ENCODE data around the gene GFOD2. TPM values are rescaled to one million over a fixed set of nuclear protein-coding genes. Genes with fewer than 3 reads are reported as not detected.

Gene GFOD2
- total RNA-seq, 1 donor from 2014 or later = 12.5 TPM

- peaks cover 40 to 54% (median 44%) of the 10 kb centered on the region in 3 donors for H3K4me1 ChIP-seq (ENCODE audit: control insufficient read depth in 3 of 3, insufficient read depth in 3 of 3, low read length in 3 of 3)
- no peak overlapping the region for H3K9ac ChIP-seq (ENCODE audit: low read depth in 1 of 3, low read length in 3 of 3)
- no peaks in the 10 kb centered on the region for H3K9me3 ChIP-seq (ENCODE audit: control insufficient read depth in 3 of 3, low read length in 3 of 3)
- H3K27me3 ChIP-seq (ENCODE audit: control insufficient read depth in 3 of 3, insufficient read depth in 3 of 3, low read length in 3 of 3) = no peaks in the 10 kb centered on the region
- no peak overlapping the region for H3K27ac ChIP-seq (ENCODE audit: low read depth, low read length)
- H3K4me3 ChIP-seq (ENCODE audit: low read length in 3 of 3) = no peak overlapping the region
- H3K36me3 ChIP-seq (ENCODE audit: control insufficient read depth in 3 of 3, insufficient read depth in 3 of 3, low read length in 3 of 3) = peaks cover 7 to 9% (median 8%) of the 10 kb centered on the region in 3 donors
These were observed 55.8 kb downstream of the GFOD2 start for GRCh38 chr16:67663151-67663876.

- H3K4me1 ChIP-seq (ENCODE audit: control insufficient read depth in 3 of 3, insufficient read depth in 3 of 3, low read length in 3 of 3) = peaks cover 34 to 47% (median 38%) of the 10 kb centered on the region in 3 donors
- no peak overlapping the region for H3K4me3 ChIP-seq (ENCODE audit: low read length in 3 of 3)
- H3K27me3 ChIP-seq (ENCODE audit: control insufficient read depth in 3 of 3, insufficient read depth in 3 of 3, low read length in 3 of 3) = no peaks in the 10 kb centered on the region
- no peak overlapping the region for H3K9ac ChIP-seq (ENCODE audit: low read depth in 1 of 3, low read length in 3 of 3)
- H3K9me3 ChIP-seq (ENCODE audit: control insufficient read depth in 3 of 3, low read length in 3 of 3) = no peaks in the 10 kb centered on the region
- no peak overlapping the region for H3K27ac ChIP-seq (ENCODE audit: low read depth, low read length)
- H3K36me3 ChIP-seq (ENCODE audit: control insufficient read depth in 3 of 3, insufficient read depth in 3 of 3, low read length in 3 of 3) = peaks cover 12 to 15% (median 14%) of the 10 kb centered on the region in 3 donors
These were observed 56.5 kb downstream of the GFOD2 start for GRCh38 chr16:67662653-67663010.

- Histone ChIP-seq H3K27ac (ENCODE audit: low read depth, low read length) (no peak overlapping the region), H3K4me1 (ENCODE audit: control insufficient read depth in 3 of 3, insufficient read depth in 3 of 3, low read length in 3 of 3) (peaks cover 28 to 42% (median 32%) of the 10 kb centered on the region in 3 donors), H3K27me3 (ENCODE audit: control insufficient read depth in 3 of 3, insufficient read depth in 3 of 3, low read length in 3 of 3) (no peaks in the 10 kb centered on the region), H3K36me3 (ENCODE audit: control insufficient read depth in 3 of 3, insufficient read depth in 3 of 3, low read length in 3 of 3) (peaks cover 15 to 17% (median 17%) of the 10 kb centered on the region in 3 donors), H3K9me3 (ENCODE audit: control insufficient read depth in 3 of 3, low read length in 3 of 3) (no peaks in the 10 kb centered on the region), H3K9ac (ENCODE audit: low read depth in 1 of 3, low read length in 3 of 3) (peak overlapping the region in 1 of 3 donors; percentile 72), H3K4me3 (ENCODE audit: low read length in 3 of 3) (no peak overlapping the region)
These were observed 57.0 kb downstream of the GFOD2 start for GRCh38 chr16:67661886-67662652.

- Histone ChIP-seq H3K9ac (ENCODE audit: low read depth in 1 of 3, low read length in 3 of 3) (peak overlapping the region in 2 of 3 donors; percentile 27 to 72), H3K9me3 (ENCODE audit: control insufficient read depth in 3 of 3, low read length in 3 of 3) (no peaks in the 10 kb centered on the region), H3K36me3 (ENCODE audit: control insufficient read depth in 3 of 3, insufficient read depth in 3 of 3, low read length in 3 of 3) (peaks cover 15 to 17% (median 17%) of the 10 kb centered on the region in 3 donors), H3K4me3 (ENCODE audit: low read length in 3 of 3) (peak overlapping the region; percentile 69 to 99 (median 99)), H3K4me1 (ENCODE audit: control insufficient read depth in 3 of 3, insufficient read depth in 3 of 3, low read length in 3 of 3) (peaks cover 25 to 37% (median 29%) of the 10 kb centered on the region in 3 donors), H3K27ac (ENCODE audit: low read depth, low read length) (peak overlapping the region; percentile 20), H3K27me3 (ENCODE audit: control insufficient read depth in 3 of 3, insufficient read depth in 3 of 3, low read length in 3 of 3) (no peaks in the 10 kb centered on the region)
These were observed 57.9 kb downstream of the GFOD2 start for GRCh38 chr16:67661101-67661761.

- peak within 1 kb of the TSS; percentile 85 to 87 (median 86) for H3K9ac ChIP-seq (ENCODE audit: low read depth in 1 of 3, low read length in 3 of 3)
- peak within 1 kb of the TSS; percentile 91 for H3K27ac ChIP-seq (ENCODE audit: low read depth, low read length)
- peaks cover 15 to 17% (median 17%) of the 10 kb centered on the region in 3 donors for H3K36me3 ChIP-seq (ENCODE audit: control insufficient read depth in 3 of 3, insufficient read depth in 3 of 3, low read length in 3 of 3)
- H3K4me1 ChIP-seq (ENCODE audit: control insufficient read depth in 3 of 3, insufficient read depth in 3 of 3, low read length in 3 of 3) = peaks cover 22 to 31% (median 24%) of the 10 kb centered on the region in 3 donors
- no peaks in the 10 kb centered on the region for H3K9me3 ChIP-seq (ENCODE audit: control insufficient read depth in 3 of 3, low read length in 3 of 3)
- peaks cover 0 to 6% (median 2%) of the 10 kb centered on the region in 3 donors for H3K27me3 ChIP-seq (ENCODE audit: control insufficient read depth in 3 of 3, insufficient read depth in 3 of 3, low read length in 3 of 3)
- peak within 1 kb of the TSS; percentile 99 for H3K4me3 ChIP-seq (ENCODE audit: low read length in 3 of 3)
These were observed 58.5 kb downstream of the GFOD2 start, which contains the start of gene PARD6A for GRCh38 chr16:67660564-67661028. Gene PARD6A (plus strand): TSS chr16:67660960. CDS start chr16:67661039, 79 bp downstream.

- H3K27me3 ChIP-seq (ENCODE audit: control insufficient read depth in 3 of 3, insufficient read depth in 3 of 3, low read length in 3 of 3) = peaks cover under 1 to 13% (median 8%) of the 10 kb centered on the region in 3 donors
- H3K9ac ChIP-seq (ENCODE audit: low read depth in 1 of 3, low read length in 3 of 3) = peak within 1 kb of the TSS; percentile 85 to 87 (median 86)
- peaks cover 22 to 29% (median 24%) of the 10 kb centered on the region in 3 donors for H3K4me1 ChIP-seq (ENCODE audit: control insufficient read depth in 3 of 3, insufficient read depth in 3 of 3, low read length in 3 of 3)
- H3K27ac ChIP-seq (ENCODE audit: low read depth, low read length) = peak within 1 kb of the TSS; percentile 91
- H3K4me3 ChIP-seq (ENCODE audit: low read length in 3 of 3) = peak within 1 kb of the TSS; percentile 99
- peaks cover 15 to 17% (median 17%) of the 10 kb centered on the region in 3 donors for H3K36me3 ChIP-seq (ENCODE audit: control insufficient read depth in 3 of 3, insufficient read depth in 3 of 3, low read length in 3 of 3)
- H3K9me3 ChIP-seq (ENCODE audit: control insufficient read depth in 3 of 3, low read length in 3 of 3) = no peaks in the 10 kb centered on the region
These were observed 59.2 kb downstream of the GFOD2 start, which contains the start of gene ACD for GRCh38 chr16:67659675-67660563. Gene ACD (minus strand): TSS chr16:67660260. CDS start chr16:67660220, 40 bp downstream.

- H3K9ac ChIP-seq (ENCODE audit: low read depth in 1 of 3, low read length in 3 of 3) = peak overlapping the region; percentile 80 to 86 (median 85)
- H3K27ac ChIP-seq (ENCODE audit: low read depth, low read length) = no peak overlapping the region
These were observed 60.1 kb downstream of the GFOD2 start for GRCh38 chr16:67658849-67659674.

GRCh38 chr16:67657751-67658518, 61.2 kb downstream of the GFOD2 start:
- Histone ChIP-seq H3K36me3 (ENCODE audit: control insufficient read depth in 3 of 3, insufficient read depth in 3 of 3, low read length in 3 of 3) (peaks cover 9 to 17% (median 13%) of the 10 kb centered on the region in 3 donors), H3K4me1 (ENCODE audit: control insufficient read depth in 3 of 3, insufficient read depth in 3 of 3, low read length in 3 of 3) (peaks cover 25 to 33% (median 31%) of the 10 kb centered on the region in 3 donors), H3K9me3 (ENCODE audit: control insufficient read depth in 3 of 3, low read length in 3 of 3) (no peaks in the 10 kb centered on the region), H3K9ac (ENCODE audit: low read depth in 1 of 3, low read length in 3 of 3) (no peak overlapping the region), H3K27ac (ENCODE audit: low read depth, low read length) (no peak overlapping the region), H3K27me3 (ENCODE audit: control insufficient read depth in 3 of 3, insufficient read depth in 3 of 3, low read length in 3 of 3) (peaks cover 11 to 32% (median 26%) of the 10 kb centered on the region in 3 donors), H3K4me3 (ENCODE audit: low read length in 3 of 3) (no peak overlapping the region)

More at GRCh38 chr16:67658849-67659674, 60.1 kb downstream of the GFOD2 start:
- Histone ChIP-seq H3K27me3 (ENCODE audit: control insufficient read depth in 3 of 3, insufficient read depth in 3 of 3, low read length in 3 of 3) (peaks cover 9 to 21% (median 16%) of the 10 kb centered on the region in 3 donors), H3K9me3 (ENCODE audit: control insufficient read depth in 3 of 3, low read length in 3 of 3) (no peaks in the 10 kb centered on the region), H3K4me3 (ENCODE audit: low read length in 3 of 3) (peak overlapping the region; percentile 99), H3K4me1 (ENCODE audit: control insufficient read depth in 3 of 3, insufficient read depth in 3 of 3, low read length in 3 of 3) (peaks cover 22 to 29% (median 24%) of the 10 kb centered on the region in 3 donors), H3K36me3 (ENCODE audit: control insufficient read depth in 3 of 3, insufficient read depth in 3 of 3, low read length in 3 of 3) (peaks cover 15 to 17% (median 17%) of the 10 kb centered on the region in 3 donors)
